ENCODE results near the gene YBX2.
"Not testable (repeated sequence)": the region's sequence is repeated elsewhere in the genome, so short reads cannot be mapped to it uniquely, and the experiment has no call there.

DNA sequence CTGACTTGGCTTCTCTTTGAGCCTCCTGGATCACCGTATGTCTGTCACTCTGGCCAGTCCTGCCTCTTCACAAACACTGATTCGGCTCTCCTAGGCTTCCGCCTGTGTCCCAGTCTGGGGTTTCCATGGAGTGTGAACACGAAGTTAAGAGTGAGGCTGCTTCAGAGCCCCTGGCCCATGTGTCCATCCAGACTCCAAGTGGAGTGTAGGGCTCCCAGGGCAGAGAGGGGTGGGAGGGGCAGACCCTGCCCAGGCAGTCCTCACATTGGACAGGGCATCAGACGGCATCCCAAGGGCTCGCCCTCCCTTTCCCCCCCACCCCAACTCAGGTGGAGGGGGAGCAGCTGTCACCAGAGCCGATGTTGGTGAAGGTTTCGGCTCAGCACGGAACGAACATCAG, 50.6 kb downstream of the YBX2 start:
- not testable (repeated sequence) for TF ChIP-seq ISL1 (CRISPR knock-in tag; IDR thresholded peaks at IDR 0.05); ZFP3 (CRISPR knock-in tag; IDR thresholded peaks at IDR 0.05); OSR1 (CRISPR knock-in tag; IDR thresholded peaks at IDR 0.05); TOX (CRISPR knock-in tag; IDR thresholded peaks at IDR 0.05; ENCODE audit: borderline replicate concordance); ARNTL (CRISPR knock-in tag; IDR thresholded peaks at IDR 0.05; ENCODE audit: borderline replicate concordance, low read depth); ESRRG (CRISPR knock-in tag; IDR thresholded peaks at IDR 0.05); BACH2 (CRISPR knock-in tag; IDR thresholded peaks at IDR 0.05; ENCODE audit: borderline replicate concordance); GLIS3 (CRISPR knock-in tag; IDR thresholded peaks at IDR 0.05); ZFP30 (CRISPR knock-in tag; IDR thresholded peaks at IDR 0.05)
- TF ChIP-seq, protein P1, sequence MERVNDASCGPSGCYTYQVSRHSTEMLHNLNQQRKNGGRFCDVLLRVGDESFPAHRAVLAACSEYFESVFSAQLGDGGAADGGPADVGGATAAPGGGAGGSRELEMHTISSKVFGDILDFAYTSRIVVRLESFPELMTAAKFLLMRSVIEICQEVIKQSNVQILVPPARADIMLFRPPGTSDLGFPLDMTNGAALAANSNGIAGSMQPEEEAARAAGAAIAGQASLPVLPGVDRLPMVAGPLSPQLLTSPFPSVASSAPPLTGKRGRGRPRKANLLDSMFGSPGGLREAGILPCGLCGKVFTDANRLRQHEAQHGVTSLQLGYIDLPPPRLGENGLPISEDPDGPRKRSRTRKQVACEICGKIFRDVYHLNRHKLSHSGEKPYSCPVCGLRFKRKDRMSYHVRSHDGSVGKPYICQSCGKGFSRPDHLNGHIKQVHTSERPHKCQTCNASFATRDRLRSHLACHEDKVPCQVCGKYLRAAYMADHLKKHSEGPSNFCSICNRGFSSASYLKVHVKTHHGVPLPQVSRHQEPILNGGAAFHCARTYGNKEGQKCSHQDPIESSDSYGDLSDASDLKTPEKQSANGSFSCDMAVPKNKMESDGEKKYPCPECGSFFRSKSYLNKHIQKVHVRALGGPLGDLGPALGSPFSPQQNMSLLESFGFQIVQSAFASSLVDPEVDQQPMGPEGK (CRISPR knock-in tag; IDR thresholded peaks at IDR 0.05; ENCODE audit: borderline replicate concordance): not testable (repeated sequence)
- TF ChIP-seq, protein P2, sequence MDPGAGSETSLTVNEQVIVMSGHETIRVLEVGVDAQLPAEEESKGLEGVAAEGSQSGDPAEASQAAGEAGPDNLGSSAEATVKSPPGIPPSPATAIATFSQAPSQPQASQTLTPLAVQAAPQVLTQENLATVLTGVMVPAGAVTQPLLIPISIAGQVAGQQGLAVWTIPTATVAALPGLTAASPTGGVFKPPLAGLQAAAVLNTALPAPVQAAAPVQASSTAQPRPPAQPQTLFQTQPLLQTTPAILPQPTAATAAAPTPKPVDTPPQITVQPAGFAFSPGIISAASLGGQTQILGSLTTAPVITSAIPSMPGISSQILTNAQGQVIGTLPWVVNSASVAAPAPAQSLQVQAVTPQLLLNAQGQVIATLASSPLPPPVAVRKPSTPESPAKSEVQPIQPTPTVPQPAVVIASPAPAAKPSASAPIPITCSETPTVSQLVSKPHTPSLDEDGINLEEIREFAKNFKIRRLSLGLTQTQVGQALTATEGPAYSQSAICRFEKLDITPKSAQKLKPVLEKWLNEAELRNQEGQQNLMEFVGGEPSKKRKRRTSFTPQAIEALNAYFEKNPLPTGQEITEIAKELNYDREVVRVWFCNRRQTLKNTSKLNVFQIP (CRISPR knock-in tag; IDR thresholded peaks at IDR 0.05; ENCODE audit: borderline replicate concordance, low read depth): not testable (repeated sequence)
- TF ChIP-seq, protein P3, sequence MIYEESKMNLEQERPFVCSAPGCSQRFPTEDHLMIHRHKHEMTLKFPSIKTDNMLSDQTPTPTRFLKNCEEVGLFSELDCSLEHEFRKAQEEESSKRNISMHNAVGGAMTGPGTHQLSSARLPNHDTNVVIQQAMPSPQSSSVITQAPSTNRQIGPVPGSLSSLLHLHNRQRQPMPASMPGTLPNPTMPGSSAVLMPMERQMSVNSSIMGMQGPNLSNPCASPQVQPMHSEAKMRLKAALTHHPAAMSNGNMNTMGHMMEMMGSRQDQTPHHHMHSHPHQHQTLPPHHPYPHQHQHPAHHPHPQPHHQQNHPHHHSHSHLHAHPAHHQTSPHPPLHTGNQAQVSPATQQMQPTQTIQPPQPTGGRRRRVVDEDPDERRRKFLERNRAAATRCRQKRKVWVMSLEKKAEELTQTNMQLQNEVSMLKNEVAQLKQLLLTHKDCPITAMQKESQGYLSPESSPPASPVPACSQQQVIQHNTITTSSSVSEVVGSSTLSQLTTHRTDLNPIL (CRISPR knock-in tag; IDR thresholded peaks at IDR 0.05; ENCODE audit: low read depth): not testable (repeated sequence)

All from SK-N-SH treated with all-trans-retinoic acid at 6 μM for 48 hours (cell line).